Measurements from ENCODE around the gene PCDH18. TPM values are rescaled to one million over a fixed set of nuclear protein-coding genes. Genes with fewer than 3 reads are reported as not detected.
A peak's percentile ranks its signal among the peaks of the same experiment; 100 is the strongest.

PCDH18 gene
- total and polyA plus RNA-seq, 7 donors: 1.8 to 108 (median 64.6) TPM

DNA sequence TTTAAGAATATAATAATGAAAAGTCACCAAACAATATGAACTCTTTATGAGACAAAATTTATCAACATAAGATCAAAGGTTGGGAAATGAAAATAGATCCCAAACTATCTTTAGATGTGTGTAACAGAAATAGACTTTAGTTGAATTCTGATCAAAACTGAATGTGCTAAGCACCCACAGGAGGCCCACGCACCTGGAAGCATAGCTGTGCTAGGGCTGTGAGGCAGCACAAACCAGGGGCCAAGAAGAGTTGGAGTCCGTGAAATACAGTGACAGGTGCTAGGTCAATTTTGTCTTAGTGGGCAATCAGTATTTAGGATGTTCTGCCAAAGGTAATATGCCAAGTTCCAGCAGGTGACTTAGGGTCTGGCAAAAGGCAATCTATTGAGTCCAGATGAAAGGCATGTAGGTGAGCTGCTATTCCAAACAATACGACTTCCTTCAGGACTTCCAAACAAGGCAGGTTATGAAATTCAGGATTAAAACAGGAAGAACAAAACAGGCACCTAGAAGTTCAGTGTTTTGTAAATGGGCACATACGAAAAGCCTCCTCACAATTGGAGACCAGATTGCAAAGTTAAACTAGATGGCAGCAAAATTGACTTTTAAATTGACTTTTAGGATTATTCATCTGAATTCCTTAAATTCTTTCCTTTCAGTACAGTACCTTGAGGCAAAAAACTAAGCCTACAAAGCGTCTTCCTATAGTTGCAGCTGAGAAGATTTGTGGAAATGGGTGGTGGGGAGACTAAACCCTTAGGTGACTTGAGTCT is 4.7 kb upstream of the PCDH18 start:
- Histone ChIP-seq H3K4me3 (no peak overlapping the region), H3K9me3 (no peaks in the 10 kb centered on the region), H3K27me3 (no peaks in the 10 kb centered on the region), H3K27ac (no peak overlapping the region), H3K36me3 (no peaks in the 10 kb centered on the region), H3K4me1 (peaks cover 0 to 20% (median 12%) of the 10 kb centered on the region in 4 donors)
- 77 to 82% methylated on average over 5 of the region's 5 CpGs for WGBS, 2 donors
- TF ChIP-seq POLR2AphosphoS5 (IDR thresholded peaks at IDR 0.05): no peak
- TF ChIP-seq POLR2A (IDR thresholded peaks at IDR 0.05): no peak
- TF ChIP-seq, protein P1, sequence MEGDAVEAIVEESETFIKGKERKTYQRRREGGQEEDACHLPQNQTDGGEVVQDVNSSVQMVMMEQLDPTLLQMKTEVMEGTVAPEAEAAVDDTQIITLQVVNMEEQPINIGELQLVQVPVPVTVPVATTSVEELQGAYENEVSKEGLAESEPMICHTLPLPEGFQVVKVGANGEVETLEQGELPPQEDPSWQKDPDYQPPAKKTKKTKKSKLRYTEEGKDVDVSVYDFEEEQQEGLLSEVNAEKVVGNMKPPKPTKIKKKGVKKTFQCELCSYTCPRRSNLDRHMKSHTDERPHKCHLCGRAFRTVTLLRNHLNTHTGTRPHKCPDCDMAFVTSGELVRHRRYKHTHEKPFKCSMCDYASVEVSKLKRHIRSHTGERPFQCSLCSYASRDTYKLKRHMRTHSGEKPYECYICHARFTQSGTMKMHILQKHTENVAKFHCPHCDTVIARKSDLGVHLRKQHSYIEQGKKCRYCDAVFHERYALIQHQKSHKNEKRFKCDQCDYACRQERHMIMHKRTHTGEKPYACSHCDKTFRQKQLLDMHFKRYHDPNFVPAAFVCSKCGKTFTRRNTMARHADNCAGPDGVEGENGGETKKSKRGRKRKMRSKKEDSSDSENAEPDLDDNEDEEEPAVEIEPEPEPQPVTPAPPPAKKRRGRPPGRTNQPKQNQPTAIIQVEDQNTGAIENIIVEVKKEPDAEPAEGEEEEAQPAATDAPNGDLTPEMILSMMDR (IDR thresholded peaks at IDR 0.05): no peak
- no peak for TF ChIP-seq EP300 (IDR thresholded peaks at IDR 0.05)
- intact Hi-C loops (cut with DNase I): loop anchor here (10.0 kb wide), 1 partner anchor 1148 kb away; no protein-coding TSS in a partner anchor
- no peak for DNase-seq

- peaks cover 0 to 10% (median 7%) of the 10 kb centered on the region in 4 donors for H3K4me1 ChIP-seq
- 91 to 92% methylated on average over 1 of the region's 1 CpG for WGBS, 2 donors
- intact Hi-C loops (cut with DNase I): loop anchor here (10.0 kb wide), 1 partner anchor 1149 kb away; no protein-coding TSS in a partner anchor
- DNase-seq: no peak
- peak overlapping the region in 3 of 4 donors; percentile 12 to 87 (median 85) for H3K27ac ChIP-seq
- no peaks in the 10 kb centered on the region for H3K9me3 ChIP-seq
- TF ChIP-seq EP300 (IDR thresholded peaks at IDR 0.05) (no peak), POLR2A (IDR thresholded peaks at IDR 0.05) (no peak)
- no peaks in the 10 kb centered on the region for H3K36me3 ChIP-seq
- H3K27me3 ChIP-seq: no peaks in the 10 kb centered on the region
- H3K4me3 ChIP-seq: no peak overlapping the region
These were observed 3.4 kb upstream of the PCDH18 start for GRCh38 chr4:137535718-137536117.

DNA sequence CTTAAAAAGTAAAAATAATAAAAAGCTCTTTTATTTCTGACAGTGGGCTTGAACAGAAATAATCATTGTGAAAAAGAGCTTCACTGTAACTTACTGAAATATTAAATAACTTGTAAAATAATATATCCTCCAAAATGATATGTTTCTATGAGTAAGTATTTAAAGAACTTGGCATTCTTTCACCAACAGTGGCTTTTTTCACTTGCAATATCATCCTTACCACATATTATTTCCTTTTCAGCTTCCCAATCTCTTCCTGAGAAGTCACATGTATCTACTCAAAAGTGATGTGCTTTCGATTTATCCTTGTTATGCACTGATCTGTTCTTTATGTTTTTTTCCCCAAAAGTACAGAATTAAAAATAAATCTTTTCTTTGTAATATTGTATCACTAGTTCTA is 2.2 kb upstream of the PCDH18 start:
- H3K27me3 ChIP-seq: no peaks in the 10 kb centered on the region
- intact Hi-C loops (cut with DNase I): loop anchor here (5.0 to 10.0 kb wide), 8 partner anchors 78 to 1150 kb away; no protein-coding TSS in a partner anchor
- WGBS, 2 donors: 73% methylated on average over 1 of the region's 1 CpG
- no peak for DNase-seq
- peaks cover 0 to 10% (median 7%) of the 10 kb centered on the region in 4 donors for H3K4me1 ChIP-seq
- peak overlapping the region; percentile 80 to 87 (median 85) for H3K27ac ChIP-seq
- H3K4me3 ChIP-seq: no peak overlapping the region
- TF ChIP-seq, protein P1 (IDR thresholded peaks at IDR 0.05): no peak
- TF ChIP-seq POLR2AphosphoS5 (IDR thresholded peaks at IDR 0.05) (no peak), POLR2A (IDR thresholded peaks at IDR 0.05) (no peak), EP300 (IDR thresholded peaks at IDR 0.05) (no peak)
- H3K9me3 ChIP-seq: no peaks in the 10 kb centered on the region
- no peaks in the 10 kb centered on the region for H3K36me3 ChIP-seq

- Histone ChIP-seq H3K36me3 (no peaks in the 10 kb centered on the region), H3K27ac (peak overlapping the region; percentile 80 to 87 (median 85)), H3K4me1 (peaks cover 0 to 10% (median 7%) of the 10 kb centered on the region in 4 donors), H3K4me3 (peak overlapping the region in 3 of 4 donors; percentile 52 to 70 (median 61)), H3K27me3 (no peaks in the 10 kb centered on the region), H3K9me3 (no peaks in the 10 kb centered on the region)
- 62 to 70% methylated on average over 2 of the region's 2 CpGs for WGBS, 2 donors
- intact Hi-C loops (cut with DNase I): loop anchor here (5.0 to 10.0 kb wide), 8 partner anchors 78 to 1151 kb away; no protein-coding TSS in a partner anchor
- TF ChIP-seq EP300 (IDR thresholded peaks at IDR 0.05) (no peak), POLR2AphosphoS5 (IDR thresholded peaks at IDR 0.05) (no peak), POLR2A (IDR thresholded peaks at IDR 0.05) (no peak)
- TF ChIP-seq, protein P1 (IDR thresholded peaks at IDR 0.05): no peak
- DNase-seq: no peak
These were observed 1.6 kb upstream of the PCDH18 start for GRCh38 chr4:137533855-137534254.

GRCh38 chr4:137532869-137533236 is 559 bp upstream of the PCDH18 start:
- no peak for TF ChIP-seq EP300 (IDR thresholded peaks at IDR 0.05)
- TF ChIP-seq, protein P1 (IDR thresholded peaks at IDR 0.05): no peak
- TF ChIP-seq POLR2A (IDR thresholded peaks at IDR 0.05): no peak
- no peak for TF ChIP-seq POLR2AphosphoS5 (IDR thresholded peaks at IDR 0.05)
- Histone ChIP-seq H3K4me1 (peaks cover 0 to 10% (median 8%) of the 10 kb centered on the region in 4 donors), H3K27ac (peak overlapping the region; percentile 80 to 87 (median 85)), H3K9me3 (no peaks in the 10 kb centered on the region), H3K4me3 (peak overlapping the region; percentile 52 to 70 (median 63)), H3K36me3 (no peaks in the 10 kb centered on the region), H3K27me3 (no peaks in the 10 kb centered on the region)
- WGBS, 2 donors: 8 to 16% methylated on average over 3 of the region's 3 CpGs
- intact Hi-C loops (cut with DNase I): loop anchor here (5.0 to 10.0 kb wide), 8 partner anchors 79 to 1152 kb away; no protein-coding TSS in a partner anchor
- DNase-seq: no peak

All from sigmoid colon (tissue), 7 donors.